ENCODE results near the gene DELE1. TPM values are rescaled to one million over a fixed set of nuclear protein-coding genes. Genes with fewer than 3 reads are reported as not detected.
A peak's percentile ranks its signal among the peaks of the same experiment; 100 is the strongest.

DELE1 gene
- total RNA-seq, 4 donors from 2014 or later = 38.8 to 92.3 (median 62.5) TPM

DNA sequence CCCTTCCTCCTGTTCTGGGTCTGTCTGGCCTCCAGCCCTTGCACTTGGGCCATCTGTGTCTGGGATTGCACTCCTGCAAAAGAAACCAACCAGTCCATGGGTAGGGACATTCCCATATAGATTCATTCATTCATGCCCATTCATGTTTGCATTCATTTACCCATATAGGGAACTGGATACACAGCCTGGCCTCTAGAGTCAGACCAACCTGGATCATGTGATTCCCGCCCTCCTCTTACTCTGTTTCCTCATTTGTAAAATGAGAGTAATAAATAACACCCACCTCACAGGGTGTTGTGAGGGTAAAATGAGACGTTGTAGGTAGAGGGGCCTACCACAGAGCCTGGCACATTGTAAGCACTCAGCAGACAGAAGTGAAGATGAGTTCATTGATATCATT lies 25.8 kb downstream of the DELE1 start:
- no peak for ATAC-seq
- no peaks in the 10 kb centered on the region for H3K9me3 ChIP-seq
- WGBS, 2 donors (ENCODE audit: low coverage in 1 of 2) = 83% methylated on average over 1 of the region's 2 CpGs; no CpG with 5 or more reads in 1 of the 2 donors
- peaks cover 0 to 16% of the 10 kb centered on the region in 2 donors for H3K36me3 ChIP-seq
- TF ChIP-seq EP300 (IDR thresholded peaks at IDR 0.05) = no peak
- no peak for TF ChIP-seq POLR2AphosphoS5 (IDR thresholded peaks at IDR 0.05)
- TF ChIP-seq POLR2A (IDR thresholded peaks at IDR 0.05) = no peak
- TF ChIP-seq, protein P1, sequence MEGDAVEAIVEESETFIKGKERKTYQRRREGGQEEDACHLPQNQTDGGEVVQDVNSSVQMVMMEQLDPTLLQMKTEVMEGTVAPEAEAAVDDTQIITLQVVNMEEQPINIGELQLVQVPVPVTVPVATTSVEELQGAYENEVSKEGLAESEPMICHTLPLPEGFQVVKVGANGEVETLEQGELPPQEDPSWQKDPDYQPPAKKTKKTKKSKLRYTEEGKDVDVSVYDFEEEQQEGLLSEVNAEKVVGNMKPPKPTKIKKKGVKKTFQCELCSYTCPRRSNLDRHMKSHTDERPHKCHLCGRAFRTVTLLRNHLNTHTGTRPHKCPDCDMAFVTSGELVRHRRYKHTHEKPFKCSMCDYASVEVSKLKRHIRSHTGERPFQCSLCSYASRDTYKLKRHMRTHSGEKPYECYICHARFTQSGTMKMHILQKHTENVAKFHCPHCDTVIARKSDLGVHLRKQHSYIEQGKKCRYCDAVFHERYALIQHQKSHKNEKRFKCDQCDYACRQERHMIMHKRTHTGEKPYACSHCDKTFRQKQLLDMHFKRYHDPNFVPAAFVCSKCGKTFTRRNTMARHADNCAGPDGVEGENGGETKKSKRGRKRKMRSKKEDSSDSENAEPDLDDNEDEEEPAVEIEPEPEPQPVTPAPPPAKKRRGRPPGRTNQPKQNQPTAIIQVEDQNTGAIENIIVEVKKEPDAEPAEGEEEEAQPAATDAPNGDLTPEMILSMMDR (IDR thresholded peaks at IDR 0.05) = no peak
- no peaks in the 10 kb centered on the region for H3K27me3 ChIP-seq
- H3K4me3 ChIP-seq = no peak overlapping the region
- no peak overlapping the region for H3K27ac ChIP-seq
- peaks cover 0 to 17% (median 6%) of the 10 kb centered on the region in 3 donors for H3K4me1 ChIP-seq

DNA sequence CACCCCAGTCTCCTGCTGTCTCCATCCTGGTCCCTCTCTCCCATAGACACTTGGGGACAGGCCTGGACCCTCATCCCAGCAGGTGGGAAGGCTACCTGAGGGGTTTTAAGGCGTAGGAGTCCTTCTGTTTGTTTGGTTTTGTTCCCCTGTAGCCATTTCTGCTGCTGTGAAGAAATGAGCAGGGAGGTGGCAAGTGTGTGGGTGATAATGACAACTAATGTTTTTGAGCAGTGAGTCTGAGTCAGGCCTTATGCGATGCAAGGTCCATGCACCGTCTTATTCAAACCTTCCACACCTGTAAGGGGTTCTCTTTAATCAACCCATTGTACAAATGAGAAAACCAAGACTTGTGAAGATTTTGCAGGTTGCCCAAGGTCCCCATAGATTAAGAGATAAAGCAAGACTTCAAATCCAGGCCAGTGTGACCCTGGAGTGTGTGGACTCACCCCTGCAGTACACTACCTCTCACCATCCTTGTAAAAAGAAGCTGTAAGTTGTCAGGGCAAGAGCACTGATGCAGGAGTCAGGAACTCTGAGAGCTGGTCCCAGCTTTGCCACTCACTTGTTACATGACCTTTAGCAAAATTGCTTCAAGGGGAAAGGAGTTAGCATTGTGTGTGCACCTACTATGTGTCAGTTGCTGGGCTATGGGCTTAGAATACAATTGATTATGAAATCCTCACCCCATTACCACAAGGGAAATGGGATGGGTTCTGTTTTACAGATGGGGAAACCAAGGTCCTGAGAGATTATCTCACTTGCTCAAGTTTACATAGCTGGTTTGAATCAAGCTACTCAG lies 26.7 kb downstream of the DELE1 start:
- TF ChIP-seq EP300 (IDR thresholded peaks at IDR 0.05) (no peak), POLR2A (IDR thresholded peaks at IDR 0.05) (no peak), POLR2AphosphoS5 (IDR thresholded peaks at IDR 0.05) (no peak)
- TF ChIP-seq, protein P1 (IDR thresholded peaks at IDR 0.05) = no peak
- Histone ChIP-seq H3K4me1 (peaks cover 0 to 16% (median 5%) of the 10 kb centered on the region in 3 donors), H3K4me3 (no peak overlapping the region), H3K9me3 (no peaks in the 10 kb centered on the region), H3K36me3 (peaks cover 0 to 21% of the 10 kb centered on the region in 2 donors), H3K27me3 (no peaks in the 10 kb centered on the region), H3K27ac (no peak overlapping the region)
- WGBS, 2 donors (ENCODE audit: low coverage in 1 of 2) = 93% methylated on average over 2 to 3 of the region's 3 CpGs
- no peak for ATAC-seq

DNA sequence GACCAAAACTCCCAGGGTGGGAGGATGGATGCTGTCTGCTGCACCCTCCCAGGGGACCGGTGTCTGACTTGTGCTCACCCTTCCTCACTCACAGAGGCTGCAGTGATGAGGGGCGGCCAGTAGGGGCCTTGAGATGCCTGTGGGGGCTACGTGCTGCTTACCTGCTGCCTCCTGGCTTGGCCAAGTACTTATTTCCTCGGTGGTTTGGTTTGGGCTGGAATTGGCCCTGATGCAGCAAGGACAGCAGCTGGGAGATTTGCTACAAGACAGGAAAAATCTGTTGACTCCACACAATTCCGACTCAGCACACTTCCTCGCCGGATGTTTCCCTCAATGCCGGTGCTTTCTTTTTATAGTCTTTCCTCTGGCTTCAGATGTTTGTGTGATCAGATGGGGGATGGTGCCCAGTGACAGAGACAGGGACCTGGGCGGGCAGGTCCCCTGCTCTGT lies 27.7 kb downstream of the DELE1 start:
- no peak for ATAC-seq
- Histone ChIP-seq H3K36me3 (peaks cover 0 to 30% of the 10 kb centered on the region in 2 donors), H3K4me3 (no peak overlapping the region), H3K27me3 (no peaks in the 10 kb centered on the region), H3K27ac (no peak overlapping the region), H3K9me3 (no peaks in the 10 kb centered on the region), H3K4me1 (peaks cover 0 to 8% (median 0%) of the 10 kb centered on the region in 3 donors)
- no peak for TF ChIP-seq POLR2AphosphoS5 (IDR thresholded peaks at IDR 0.05)
- TF ChIP-seq, protein P1 (IDR thresholded peaks at IDR 0.05) = peak in 1 of 4 experiments; percentile 20
- WGBS, 2 donors (ENCODE audit: low coverage in 1 of 2) = 41 to 60% methylated on average over 1 to 5 of the region's 9 CpGs

DNA sequence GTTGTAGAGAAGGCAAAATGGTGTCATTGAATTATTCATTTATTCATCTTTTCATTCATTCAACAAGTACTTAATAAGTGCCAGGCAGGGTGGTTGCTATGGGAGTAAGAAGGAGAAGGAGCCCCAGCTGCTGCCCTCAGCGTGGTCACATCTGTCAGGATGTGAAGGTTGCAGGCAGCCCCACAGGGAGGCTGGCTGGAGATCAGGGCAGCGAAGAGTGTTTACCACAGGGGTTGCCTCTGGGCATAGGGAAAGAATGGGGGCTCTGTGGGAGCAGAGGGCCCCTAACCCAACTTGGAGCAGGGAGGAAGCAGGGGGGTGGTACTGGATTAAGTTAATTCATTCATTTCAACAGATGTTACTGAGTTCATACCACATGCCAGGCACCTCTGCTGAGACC lies 28.3 kb downstream of the DELE1 start:
- Histone ChIP-seq H3K36me3 (peaks cover 0 to 31% of the 10 kb centered on the region in 2 donors), H3K4me3 (no peak overlapping the region), H3K9me3 (no peaks in the 10 kb centered on the region), H3K27ac (no peak overlapping the region), H3K27me3 (no peaks in the 10 kb centered on the region), H3K4me1 (peaks cover 0 to 6% (median 0%) of the 10 kb centered on the region in 3 donors)
- ATAC-seq = no peak
- 78 to 92% methylated on average over 2 of the region's 2 CpGs for WGBS, 2 donors (ENCODE audit: low coverage in 1 of 2)
- TF ChIP-seq, protein P1 (IDR thresholded peaks at IDR 0.05) = no peak
- no peak for TF ChIP-seq POLR2AphosphoS5 (IDR thresholded peaks at IDR 0.05)
- no peak for TF ChIP-seq POLR2A (IDR thresholded peaks at IDR 0.05)
- TF ChIP-seq EP300 (IDR thresholded peaks at IDR 0.05) = no peak

DNA sequence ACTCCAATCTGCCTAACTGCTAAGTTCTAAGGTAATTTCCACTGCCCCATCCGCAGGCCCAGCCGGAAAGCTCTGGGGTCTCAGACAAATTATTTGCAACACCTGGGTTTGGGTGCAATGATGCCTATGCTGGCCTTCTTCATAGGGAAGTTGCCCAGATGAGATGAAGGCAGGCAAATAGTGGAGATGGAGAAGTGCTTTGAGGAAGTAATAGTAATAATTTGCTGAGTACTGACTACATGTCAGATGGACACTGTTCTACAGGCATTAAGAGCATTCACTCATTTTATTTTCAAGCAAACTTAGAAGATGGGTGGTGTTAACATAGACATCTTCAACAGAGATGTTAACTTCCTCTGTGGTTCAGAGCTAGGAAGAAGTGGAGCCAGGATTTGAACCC lies 30.5 kb downstream of the DELE1 start:
- no CpG with 5 or more reads among the region's 2 CpGs for WGBS, 2 donors (ENCODE audit: low coverage in 1 of 2)
- peaks cover 2% of the 10 kb centered on the region for H3K27me3 ChIP-seq
- no peaks in the 10 kb centered on the region for H3K9me3 ChIP-seq
- H3K27ac ChIP-seq = no peak overlapping the region
- H3K4me3 ChIP-seq = no peak overlapping the region
- H3K4me1 ChIP-seq = peaks cover 0 to 27% (median 0%) of the 10 kb centered on the region in 3 donors
- TF ChIP-seq EP300 (IDR thresholded peaks at IDR 0.05) (no peak), POLR2A (IDR thresholded peaks at IDR 0.05) (no peak)
- TF ChIP-seq, protein P1 (IDR thresholded peaks at IDR 0.05) = no peak
- ATAC-seq = no peak
- H3K36me3 ChIP-seq = peaks cover 0 to 31% of the 10 kb centered on the region in 2 donors

Measured in gastroesophageal sphincter (tissue), 4 donors.